Fibroblast of skin of right quadriceps (primary cell): Measurements from ENCODE around the gene CPPED1.

Source experiments
- DNase-seq: peaks from one replicate; pipeline ENCODE4 v3.0.0-alpha.2; 2013

Gene CPPED1

GRCh38 chr16:12628536-12628935 is 175.2 kb downstream of the CPPED1 start:
- no peak for DNase-seq

DNA sequence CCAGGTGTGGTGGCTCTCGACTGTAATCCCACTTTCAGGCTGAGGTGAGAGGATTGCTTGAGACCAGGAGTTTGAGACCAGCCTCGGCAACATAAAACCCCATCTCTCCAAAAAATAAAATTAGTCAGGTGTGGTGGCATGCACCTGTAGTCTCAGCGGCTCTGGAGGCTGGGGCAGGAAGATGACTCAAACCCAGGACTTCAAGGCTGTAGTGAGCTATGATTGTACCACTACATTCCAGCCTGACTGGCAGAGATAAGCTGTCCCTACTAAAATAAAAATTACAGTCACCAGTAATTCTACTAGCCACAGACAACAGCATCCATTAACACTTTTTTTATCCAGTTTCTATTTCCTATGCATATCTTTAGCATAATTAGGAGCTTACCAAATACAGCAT is 176.3 kb downstream of the CPPED1 start:
- DNase-seq, result no peak

DNA sequence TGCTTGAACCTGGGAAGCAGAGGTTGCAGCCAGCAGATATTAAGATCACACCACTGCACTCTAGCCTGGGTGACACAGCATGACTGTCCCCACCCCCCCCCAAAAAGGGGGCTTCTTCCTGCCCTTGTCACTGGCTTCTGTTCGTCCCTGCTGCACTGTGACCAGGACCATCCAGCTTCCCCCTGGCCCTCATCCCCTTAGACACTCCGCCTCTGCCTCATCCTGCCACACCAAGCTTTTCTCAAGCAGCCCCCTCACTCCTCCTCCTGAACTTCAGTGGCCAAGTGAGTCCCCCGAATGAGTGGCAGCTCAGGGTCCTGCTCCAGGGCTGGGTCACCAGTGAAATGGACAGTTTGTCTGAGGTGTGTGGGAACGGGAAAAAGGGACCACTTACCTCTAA is 177.3 kb downstream of the CPPED1 start:
- no peak for DNase-seq

- DNase-seq, result no peak
These were observed 178.0 kb downstream of the CPPED1 start for GRCh38 chr16:12625716-12626115.

GRCh38 chr16:12625068-12625467 is 178.6 kb downstream of the CPPED1 start:
- no peak for DNase-seq

GRCh38 chr16:12620150-12620549 is 183.5 kb downstream of the CPPED1 start:
- no peak for DNase-seq

GRCh38 chr16:12618515-12618914 is 185.2 kb downstream of the CPPED1 start:
- no peak for DNase-seq

GRCh38 chr16:12617401-12617819 is 186.3 kb downstream of the CPPED1 start:
- no peak for DNase-seq

DNA sequence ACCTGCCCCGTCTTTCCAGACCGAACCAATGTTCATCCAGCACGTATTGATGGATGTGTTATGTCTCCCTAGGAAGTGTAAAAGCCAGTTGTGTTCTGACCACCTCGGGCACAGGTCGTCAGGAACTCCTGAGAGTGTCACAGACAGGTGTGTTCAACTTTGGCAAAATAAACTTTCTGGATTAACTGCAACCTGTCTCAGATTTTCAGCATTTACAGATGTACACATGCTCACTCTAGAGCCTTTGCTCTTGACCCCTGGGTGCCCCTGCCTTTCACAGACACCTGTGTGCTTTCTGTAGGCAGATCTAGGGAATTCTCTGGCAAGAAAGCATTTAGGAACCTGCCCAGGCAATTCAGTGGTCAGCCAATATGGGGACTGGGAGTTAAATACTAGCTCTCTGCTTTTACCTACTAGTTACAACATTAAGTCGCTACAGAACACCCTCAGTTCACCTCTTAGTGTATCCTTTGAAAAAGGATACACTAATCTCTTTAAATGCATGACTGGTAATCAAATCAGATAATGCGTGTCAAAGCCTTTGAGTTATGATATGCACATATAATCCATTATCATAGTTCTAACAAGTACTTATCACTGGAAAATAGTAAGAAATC is 188.9 kb downstream of the CPPED1 start:
- no peak for DNase-seq

DNA sequence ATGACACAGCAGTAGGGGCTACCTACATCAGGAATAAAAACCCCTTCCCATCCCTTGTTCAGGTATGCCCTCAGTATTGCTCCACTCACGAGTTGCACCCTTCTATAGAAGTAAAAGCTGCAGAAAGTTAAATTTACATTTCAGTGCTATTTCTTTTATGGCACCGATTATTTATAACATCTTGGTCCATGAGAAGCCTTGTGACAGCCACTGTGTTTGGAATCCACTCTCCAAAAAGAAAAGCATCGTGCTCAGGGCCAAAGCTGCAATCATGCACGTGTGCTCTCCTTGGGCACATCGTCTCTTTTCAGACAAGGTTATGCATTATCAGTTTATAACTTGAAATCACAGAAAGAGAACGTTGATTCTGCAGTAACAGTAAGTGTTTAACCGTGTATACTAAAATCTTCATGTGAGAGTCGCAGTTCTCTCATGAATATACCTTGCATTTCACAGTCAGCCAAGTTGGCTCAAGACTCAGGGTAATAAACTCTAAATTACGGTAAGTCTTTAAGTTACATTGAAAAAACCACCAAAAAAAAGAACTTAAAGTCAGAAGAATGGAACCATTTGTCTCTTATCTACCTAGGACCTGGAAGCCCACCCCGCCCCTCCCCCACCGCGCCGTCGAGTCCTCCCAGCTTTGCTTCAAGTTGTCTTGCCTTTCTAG is 189.6 kb downstream of the CPPED1 start:
- no peak for DNase-seq

GRCh38 chr16:12613131-12613991 is 190.3 kb downstream of the CPPED1 start:
- DNase-seq, result peak; percentile 19

DNA sequence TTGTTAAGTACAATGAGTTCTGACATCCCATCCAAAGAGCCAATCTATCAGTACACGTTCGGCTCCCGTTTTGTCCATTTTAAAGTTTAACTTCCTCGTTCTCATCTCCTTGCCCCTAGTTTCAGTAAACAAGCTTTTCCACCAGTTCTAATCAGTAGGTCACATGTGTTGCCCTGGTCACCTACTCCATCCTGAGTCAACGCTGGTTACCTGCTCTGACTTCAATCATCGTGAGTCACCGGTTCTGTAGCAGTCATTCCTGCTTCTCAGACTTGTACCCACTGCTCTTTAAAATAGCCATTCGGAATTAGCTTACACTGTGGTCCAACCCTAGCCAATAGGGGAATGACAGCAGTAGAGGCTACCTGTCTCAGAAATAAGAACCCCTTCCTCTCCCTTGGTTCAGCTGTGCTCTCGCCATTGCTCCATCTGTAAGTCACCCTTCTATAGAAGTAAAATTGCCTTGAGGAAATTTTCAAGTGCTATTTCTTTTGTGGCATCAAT is 191.0 kb downstream of the CPPED1 start:
- DNase-seq, result no peak

DNA sequence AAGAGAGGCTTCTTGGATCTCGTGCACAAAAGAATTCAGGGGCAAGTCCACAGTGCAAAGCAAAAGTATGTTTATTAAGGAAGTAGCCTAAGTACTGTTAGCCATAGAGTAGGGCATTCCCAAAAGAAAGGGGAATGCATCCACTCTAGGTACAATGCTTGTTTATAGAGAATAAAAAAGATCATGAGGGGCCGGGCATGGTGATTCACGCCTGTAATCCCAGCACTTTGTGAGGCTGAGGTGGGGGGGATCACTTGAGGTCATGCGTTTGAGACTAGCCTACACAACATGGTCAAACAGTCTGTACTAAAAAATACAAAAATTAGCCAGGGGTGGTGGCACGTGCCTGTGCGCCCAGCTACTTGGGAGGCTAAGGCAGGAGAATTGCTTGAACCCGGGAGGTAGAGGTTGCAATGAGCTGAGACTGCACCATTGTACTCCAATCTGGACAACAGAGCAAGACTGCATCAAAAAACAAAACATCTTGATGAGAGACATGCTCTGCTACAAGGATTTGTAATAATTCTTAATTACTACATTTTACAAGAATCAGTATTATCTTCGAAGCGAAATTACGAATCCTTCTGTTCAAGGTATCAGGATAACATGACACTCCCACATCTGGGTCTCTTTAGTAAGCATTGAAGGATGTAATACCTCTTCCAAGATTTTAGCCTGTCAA is 191.6 kb downstream of the CPPED1 start:
- DNase-seq, result no peak

GRCh38 chr16:12611006-12611477 is 192.6 kb downstream of the CPPED1 start:
- DNase-seq, result no peak

GRCh38 chr16:12609937-12610699 is 193.6 kb downstream of the CPPED1 start:
- no peak for DNase-seq
